Neuron (in vitro differentiated cells): ENCODE measurements around the gene DUSP23.

ENCODE experiments used
- H2AFZ ChIP-seq: one replicate; pipeline ENCODE4 v1.6.1; 2013; ENCODE audit warnings: low read depth, mild to moderate bottlenecking, inconsistent platforms, low read length, moderate library complexity
- H3K27me3 ChIP-seq: one replicate; pipeline ENCODE4 v1.6.1; 2013; ENCODE audit warnings: low read length; ENCODE audit not compliant: insufficient read depth
- H3K36me3 ChIP-seq: one replicate; pipeline ENCODE4 v1.6.1; 2013; ENCODE audit warnings: low read length; ENCODE audit not compliant: insufficient read depth
- H3K4me1 ChIP-seq: one replicate; pipeline ENCODE4 v1.6.1; 2013; ENCODE audit warnings: low read length; ENCODE audit not compliant: insufficient read depth
- H3K4me3 ChIP-seq: 2 replicates; pipeline ENCODE4 v1.5.1; 2013; ENCODE audit warnings: mild to moderate bottlenecking, low read length, moderate library complexity
- H3K9me3 ChIP-seq: one replicate; pipeline ENCODE4 v1.6.1; 2013; ENCODE audit warnings: low read length

The DUSP23 gene

GRCh38 chr1:159780583-159781582 lies at the start of gene DUSP23:
DUSP23 (plus strand) TSS chr1:159780962; CDS start chr1:159781101, 139 bp downstream.
- H3K9me3 ChIP-seq = no peaks in the 10 kb centered on the region
- H3K27me3 ChIP-seq = peaks cover 9% of the 10 kb centered on the region
- no peaks in the 10 kb centered on the region for H3K36me3 ChIP-seq
- no peaks in the 10 kb centered on the region for H3K4me1 ChIP-seq
- H3K4me3 ChIP-seq = peak within 1 kb of the TSS; percentile 18
- no peak within 1 kb of the TSS for H2AFZ ChIP-seq

DNA sequence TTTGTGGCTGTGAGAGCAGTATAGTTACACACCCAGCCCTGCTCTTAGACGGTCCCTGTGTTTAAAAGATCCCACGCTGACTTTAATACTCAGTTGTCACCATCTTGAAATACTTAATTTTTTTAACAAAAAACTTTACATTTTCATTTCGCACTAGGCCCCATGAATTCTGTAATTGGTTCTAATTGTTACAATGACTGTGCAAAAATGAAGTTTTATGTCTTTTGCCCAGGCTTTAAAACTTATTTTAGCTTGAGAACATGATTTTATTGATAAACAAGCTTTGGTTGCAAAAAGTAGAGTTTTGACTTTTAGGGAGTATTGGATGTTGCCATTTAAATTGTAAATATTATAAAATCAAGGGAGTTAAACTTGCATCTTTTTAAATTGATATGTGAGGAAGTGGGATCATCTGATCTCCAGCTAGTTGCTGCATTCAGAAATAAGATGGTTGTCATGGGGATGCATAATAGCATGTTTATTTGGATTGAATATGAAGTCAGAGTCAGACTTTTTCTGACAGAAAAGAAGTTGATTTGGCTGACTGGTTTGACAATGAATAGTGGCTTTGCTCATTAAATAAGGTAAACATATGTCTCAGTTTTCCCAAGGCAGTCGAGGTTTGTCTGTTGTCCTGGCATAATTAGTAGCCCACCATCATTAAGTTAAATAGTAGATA lies 43.4 kb upstream of the DUSP23 start:
- Histone ChIP-seq H3K27me3 (no peaks in the 10 kb centered on the region), H2AFZ (no peak overlapping the region), H3K4me3 (no peak overlapping the region), H3K36me3 (no peaks in the 10 kb centered on the region), H3K4me1 (no peaks in the 10 kb centered on the region), H3K9me3 (no peaks in the 10 kb centered on the region)

DNA sequence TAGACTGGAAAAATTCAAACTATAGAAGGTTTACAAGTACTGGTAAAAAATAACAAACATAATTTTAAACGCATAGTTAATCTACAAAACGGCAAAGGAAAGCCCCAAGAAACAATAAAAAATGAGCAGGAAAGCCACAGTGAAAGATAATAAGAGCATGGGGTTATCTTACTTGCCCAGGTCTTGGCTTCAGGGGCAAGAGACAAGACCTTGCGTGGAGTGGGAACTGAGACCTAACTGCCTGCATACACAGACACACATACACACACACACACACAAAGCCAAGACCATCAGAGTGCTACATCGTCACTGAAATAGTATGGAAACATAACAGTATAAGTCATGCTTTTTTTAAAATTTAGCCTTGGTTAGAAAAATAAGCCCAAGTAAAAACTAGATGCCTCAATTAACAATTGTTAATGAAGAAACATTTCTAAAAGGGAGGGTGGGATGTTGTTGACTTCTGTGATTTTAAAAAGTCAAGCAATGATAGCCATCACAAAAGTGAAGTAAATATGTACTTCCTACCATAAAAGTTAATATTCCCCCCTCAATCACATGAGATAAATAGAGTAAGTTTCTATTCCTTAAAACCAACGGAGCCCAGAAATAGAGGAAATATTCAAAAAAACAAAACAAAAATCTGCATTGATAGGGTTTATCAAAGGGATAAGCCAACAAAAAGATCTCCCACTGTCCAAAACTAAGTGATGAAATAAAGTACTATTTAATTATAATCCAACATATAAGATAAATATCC lies 36.9 kb upstream of the DUSP23 start:
- Histone ChIP-seq H3K27me3 (no peaks in the 10 kb centered on the region), H3K4me1 (no peaks in the 10 kb centered on the region), H3K36me3 (no peaks in the 10 kb centered on the region), H3K9me3 (no peaks in the 10 kb centered on the region), H2AFZ (no peak overlapping the region), H3K4me3 (no peak overlapping the region)

- H3K27me3 ChIP-seq = no peaks in the 10 kb centered on the region
- H3K36me3 ChIP-seq = no peaks in the 10 kb centered on the region
- H3K9me3 ChIP-seq = no peaks in the 10 kb centered on the region
- H3K4me3 ChIP-seq = no peak overlapping the region
- H2AFZ ChIP-seq = no peak overlapping the region
- H3K4me1 ChIP-seq = no peaks in the 10 kb centered on the region
Measured at GRCh38 chr1:159746666-159747065, 34.1 kb upstream of the DUSP23 start.

GRCh38 chr1:159748370-159748769 lies 32.4 kb upstream of the DUSP23 start:
- Histone ChIP-seq H3K4me1 (no peaks in the 10 kb centered on the region), H3K4me3 (no peak overlapping the region), H3K9me3 (no peaks in the 10 kb centered on the region), H3K27me3 (no peaks in the 10 kb centered on the region), H2AFZ (no peak overlapping the region), H3K36me3 (no peaks in the 10 kb centered on the region)

GRCh38 chr1:159749630-159750029 lies 31.1 kb upstream of the DUSP23 start:
- Histone ChIP-seq H2AFZ (no peak overlapping the region), H3K36me3 (no peaks in the 10 kb centered on the region), H3K4me1 (no peaks in the 10 kb centered on the region), H3K27me3 (peaks cover 5% of the 10 kb centered on the region), H3K9me3 (no peaks in the 10 kb centered on the region), H3K4me3 (no peak overlapping the region)

- Histone ChIP-seq H3K36me3 (no peaks in the 10 kb centered on the region), H3K9me3 (no peaks in the 10 kb centered on the region), H3K4me3 (no peak overlapping the region), H2AFZ (no peak overlapping the region), H3K27me3 (peaks cover 5% of the 10 kb centered on the region), H3K4me1 (no peaks in the 10 kb centered on the region)
Measured at GRCh38 chr1:159750621-159751020, 30.1 kb upstream of the DUSP23 start.

DNA sequence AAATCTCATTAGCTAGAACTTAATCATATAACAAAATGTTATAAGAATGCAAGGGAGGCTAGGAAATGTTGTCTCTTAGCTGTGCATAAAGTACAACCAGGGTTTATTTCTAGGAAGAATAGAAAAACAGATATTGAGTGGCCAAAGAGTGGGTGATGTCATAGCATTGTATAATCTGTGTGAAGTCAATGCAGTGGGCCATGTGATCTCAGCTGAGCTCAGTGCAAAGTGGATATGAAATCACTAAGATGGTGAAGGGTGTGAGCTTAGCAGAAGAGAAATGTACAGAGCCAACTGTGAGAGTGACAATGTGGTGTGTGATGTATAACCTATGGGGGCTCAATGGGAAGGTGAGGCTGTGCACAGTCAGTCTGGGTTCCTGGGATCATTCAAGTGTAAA lies 29.7 kb upstream of the DUSP23 start:
- H3K36me3 ChIP-seq = no peaks in the 10 kb centered on the region
- no peaks in the 10 kb centered on the region for H3K4me1 ChIP-seq
- H3K9me3 ChIP-seq = no peaks in the 10 kb centered on the region
- no peak overlapping the region for H2AFZ ChIP-seq
- no peak overlapping the region for H3K4me3 ChIP-seq
- peaks cover 5% of the 10 kb centered on the region for H3K27me3 ChIP-seq

- no peak overlapping the region for H3K4me3 ChIP-seq
- peaks cover 5% of the 10 kb centered on the region for H3K27me3 ChIP-seq
- no peaks in the 10 kb centered on the region for H3K36me3 ChIP-seq
- H3K4me1 ChIP-seq = no peaks in the 10 kb centered on the region
- no peaks in the 10 kb centered on the region for H3K9me3 ChIP-seq
- H2AFZ ChIP-seq = no peak overlapping the region
Measured at GRCh38 chr1:159752135-159752580, 28.6 kb upstream of the DUSP23 start.

DNA sequence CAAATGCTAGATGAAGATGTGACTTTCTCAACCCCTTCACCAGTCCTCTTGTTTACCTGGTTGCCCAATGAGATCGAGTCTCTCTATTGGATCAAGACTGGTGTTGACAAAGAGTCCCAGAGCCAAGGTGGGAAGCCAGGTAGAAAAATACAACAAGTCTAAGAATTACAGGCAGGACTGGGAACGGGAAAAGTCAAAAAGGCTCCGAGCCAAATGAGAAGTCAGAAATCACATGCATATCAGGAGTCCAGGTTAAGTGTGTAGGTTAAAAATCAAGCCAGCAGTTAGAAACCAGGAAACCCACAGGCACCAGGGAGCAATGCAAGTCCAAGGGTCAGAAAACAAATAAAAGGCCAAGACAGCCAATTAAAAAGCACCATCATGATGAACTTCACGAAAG lies 27.4 kb upstream of the DUSP23 start:
- no peak overlapping the region for H2AFZ ChIP-seq
- H3K9me3 ChIP-seq = no peaks in the 10 kb centered on the region
- no peaks in the 10 kb centered on the region for H3K4me1 ChIP-seq
- H3K27me3 ChIP-seq = peaks cover 5% of the 10 kb centered on the region
- H3K4me3 ChIP-seq = no peak overlapping the region
- no peaks in the 10 kb centered on the region for H3K36me3 ChIP-seq

DNA sequence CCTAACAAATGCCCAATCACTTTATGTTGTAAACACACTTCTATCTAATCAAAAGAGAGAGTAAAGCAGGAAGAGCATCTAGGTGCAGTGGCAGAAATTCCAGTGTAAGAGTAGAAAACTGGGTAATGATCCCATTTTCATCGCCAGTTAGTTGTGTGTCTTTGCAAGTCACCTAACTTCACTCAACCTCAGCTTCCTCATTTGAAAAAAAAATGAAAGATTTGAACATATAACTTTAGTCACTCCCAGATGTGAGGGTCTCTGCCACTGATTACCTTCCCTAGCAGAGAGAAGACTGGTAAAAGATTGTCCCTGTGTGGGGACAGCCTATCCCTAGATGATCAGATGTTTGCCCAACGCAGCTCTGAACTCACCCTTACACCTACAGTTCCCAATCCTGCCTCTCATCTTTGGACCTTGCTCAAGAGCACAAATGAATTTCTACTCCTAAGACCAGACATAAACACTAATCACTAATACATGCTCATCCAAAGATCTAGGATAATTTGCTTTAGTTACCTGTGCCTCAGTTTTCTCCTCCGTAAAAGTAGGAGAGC lies 25.2 kb upstream of the DUSP23 start:
- peaks cover 5% of the 10 kb centered on the region for H3K27me3 ChIP-seq
- H3K36me3 ChIP-seq = no peaks in the 10 kb centered on the region
- H3K9me3 ChIP-seq = no peaks in the 10 kb centered on the region
- no peaks in the 10 kb centered on the region for H3K4me1 ChIP-seq
- no peak overlapping the region for H3K4me3 ChIP-seq
- no peak overlapping the region for H2AFZ ChIP-seq

DNA sequence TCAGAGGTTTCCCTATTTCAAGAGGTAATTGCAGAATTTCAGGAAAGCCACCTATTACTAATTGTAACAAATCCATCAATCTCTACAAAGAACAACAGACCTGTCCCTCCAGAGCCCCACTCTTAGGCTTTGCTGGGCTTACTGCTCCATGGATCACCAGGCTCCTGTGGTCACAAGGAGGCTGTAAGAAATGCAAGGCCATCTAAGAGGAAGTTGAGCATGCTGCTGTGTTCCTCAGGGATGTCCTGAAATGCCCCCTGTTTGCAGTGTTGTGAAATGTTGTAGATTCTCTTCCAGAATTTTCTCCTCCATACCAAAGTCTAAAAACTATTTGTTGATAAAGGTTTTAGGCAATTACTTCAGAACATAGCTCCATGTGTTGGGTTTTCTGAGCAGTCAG lies 24.4 kb upstream of the DUSP23 start:
- no peaks in the 10 kb centered on the region for H3K36me3 ChIP-seq
- no peak overlapping the region for H3K4me3 ChIP-seq
- no peaks in the 10 kb centered on the region for H3K9me3 ChIP-seq
- H3K27me3 ChIP-seq = peaks cover 5% of the 10 kb centered on the region
- H3K4me1 ChIP-seq = no peaks in the 10 kb centered on the region
- H2AFZ ChIP-seq = no peak overlapping the region
